HepG2 (cell line): ENCODE data around the gene RPL23. TPM values are rescaled to one million over a fixed set of nuclear protein-coding genes. Genes with fewer than 3 reads are reported as not detected.

Experiments
- GABPA ChIP-seq, 2 experiments: IDR thresholded peaks; 2 replicates each; pipeline ENCODE4 v1.6.1; 2011 to 2016; ENCODE audit warnings: low read depth in 2 of 2, low read length in 1 of 2, missing biosample characterization in 1 of 2, missing genetic modification characterization in 1 of 2
- GLI4 ChIP-seq: sonication (generic); formaldehyde crosslinking; IDR thresholded peaks from 2 replicates; pipeline ENCODE4 v1.5.1; 2020; ENCODE audit warnings: missing genetic modification reagents, mild to moderate bottlenecking, moderate library complexity, borderline replicate concordance
- HCFC1 ChIP-seq: fragments of 150-350 bp; IDR thresholded peaks from 2 replicates; pipeline ENCODE4 v1.6.1; 2014; ENCODE audit warnings: low read depth, low read length
- MAFG ChIP-seq: sonication (generic); formaldehyde crosslinking; IDR thresholded peaks from 2 replicates; pipeline ENCODE4 v1.5.1; 2020; ENCODE audit warnings: mild to moderate bottlenecking, missing genetic modification reagents
- NFKB2 ChIP-seq: sonication (generic); formaldehyde crosslinking; IDR thresholded peaks from 2 replicates; pipeline ENCODE4 v1.4.0; 2020; ENCODE audit warnings: missing genetic modification reagents, borderline replicate concordance
- PLRG1 ChIP-seq: fragments of 450-650 bp; conservative IDR thresholded peaks from 2 replicates; pipeline ENCODE4 v1.6.1; 2016
- PTBP1 ChIP-seq: fragments of 200-400 bp; formaldehyde crosslinking; IDR thresholded peaks from 2 replicates; pipeline ENCODE4 v1.6.1; 2018; ENCODE audit warnings: low read length, low read depth; ENCODE audit not compliant: poor library complexity, severe bottlenecking
- RARG ChIP-seq: sonication (generic); formaldehyde crosslinking; IDR thresholded peaks from 2 replicates; pipeline ENCODE4 v1.4.0; 2020; ENCODE audit warnings: low read depth, mild to moderate bottlenecking, missing genetic modification reagents
- SMAD9 ChIP-seq: sonication (generic); formaldehyde crosslinking; IDR thresholded peaks from 2 replicates; pipeline ENCODE4 v1.5.1; 2020; ENCODE audit warnings: mild to moderate bottlenecking, missing genetic modification reagents
- STAT5B ChIP-seq: sonication (generic); formaldehyde crosslinking; IDR thresholded peaks from 2 replicates; pipeline ENCODE4 v1.4.0; 2020; ENCODE audit warnings: missing genetic modification reagents
- TEAD3 ChIP-seq: optimal IDR thresholded peaks from 2 replicates; pipeline ENCODE3; 2016; ENCODE audit warnings: borderline replicate concordance
- TGIF2 ChIP-seq: IDR thresholded peaks from 2 replicates; pipeline ENCODE4 v1.6.1; 2016; ENCODE audit warnings: control low read depth, missing compliant biosample characterization
- ZNF224 ChIP-seq: sonication (generic); formaldehyde crosslinking; IDR thresholded peaks from 2 replicates; pipeline ENCODE4 v1.5.0; 2020; ENCODE audit warnings: mild to moderate bottlenecking, missing genetic modification reagents
- ZNF816 ChIP-seq: sonication (generic); formaldehyde crosslinking; IDR thresholded peaks from 2 replicates; pipeline ENCODE4 v1.8.0; 2022; ENCODE audit warnings: missing genetic modification reagents, mild to moderate bottlenecking, borderline replicate concordance
- polyA plus RNA-seq, 8 experiments: library from polyadenylated mRNA; depleted of rRNA in 3 of 8; stranded (reverse) in 7 of 8; unstranded in 1 of 8; fragments of >200 nt; fragmentation: Illumina TruSeq in 4 of 8; extraction: Trizol in 4 of 8; gene quantifications; 2 replicates each; pipeline versions ENCODE4 v1.2.1 to v1.2.3, GENCODE V29; 2011 to 2016; ENCODE audit warnings: low read depth in 4 of 8, missing spikeins in 1 of 8, mixed read lengths in 1 of 8; ENCODE audit not compliant: insufficient read depth in 1 of 8
- total RNA-seq, 5 experiments: library from RNA; depleted of rRNA; stranded (reverse); fragments of >200 nt; fragmentation: Illumina TruSeq; extraction: Trizol; gene quantifications; 2 replicates each; pipeline ENCODE4 v1.2.3, GENCODE V29; 2016; ENCODE audit warnings: low read depth in 1 of 5
- TF ChIP-seq, protein P1 (sequence below): sonication (generic); formaldehyde crosslinking; IDR thresholded peaks from 2 replicates; pipeline ENCODE4 v1.5.0; 2020; ENCODE audit warnings: missing genetic modification reagents
- TF ChIP-seq, protein P2 (sequence below): IDR thresholded peaks from 2 replicates; pipeline ENCODE4 v1.6.1; 2016; ENCODE audit warnings: low read depth, control low read depth
- TF ChIP-seq, protein P3 (sequence below): sonication (generic); formaldehyde crosslinking; IDR thresholded peaks from 2 replicates; pipeline ENCODE4 v1.4.0; 2020; ENCODE audit warnings: mild to moderate bottlenecking, missing genetic modification reagents
- TF ChIP-seq, protein P4 (sequence below): sonication (generic); formaldehyde crosslinking; IDR thresholded peaks from 2 replicates; pipeline ENCODE4 v1.4.0; 2020; ENCODE audit warnings: missing genetic modification reagents, borderline replicate concordance

RPL23 gene
- total and polyA plus RNA-seq, 2 of the 13 experiments (the other 11 are each of a cell fraction or from before 2014, with no cell fraction given): 2,790 to 4,860 TPM

DNA sequence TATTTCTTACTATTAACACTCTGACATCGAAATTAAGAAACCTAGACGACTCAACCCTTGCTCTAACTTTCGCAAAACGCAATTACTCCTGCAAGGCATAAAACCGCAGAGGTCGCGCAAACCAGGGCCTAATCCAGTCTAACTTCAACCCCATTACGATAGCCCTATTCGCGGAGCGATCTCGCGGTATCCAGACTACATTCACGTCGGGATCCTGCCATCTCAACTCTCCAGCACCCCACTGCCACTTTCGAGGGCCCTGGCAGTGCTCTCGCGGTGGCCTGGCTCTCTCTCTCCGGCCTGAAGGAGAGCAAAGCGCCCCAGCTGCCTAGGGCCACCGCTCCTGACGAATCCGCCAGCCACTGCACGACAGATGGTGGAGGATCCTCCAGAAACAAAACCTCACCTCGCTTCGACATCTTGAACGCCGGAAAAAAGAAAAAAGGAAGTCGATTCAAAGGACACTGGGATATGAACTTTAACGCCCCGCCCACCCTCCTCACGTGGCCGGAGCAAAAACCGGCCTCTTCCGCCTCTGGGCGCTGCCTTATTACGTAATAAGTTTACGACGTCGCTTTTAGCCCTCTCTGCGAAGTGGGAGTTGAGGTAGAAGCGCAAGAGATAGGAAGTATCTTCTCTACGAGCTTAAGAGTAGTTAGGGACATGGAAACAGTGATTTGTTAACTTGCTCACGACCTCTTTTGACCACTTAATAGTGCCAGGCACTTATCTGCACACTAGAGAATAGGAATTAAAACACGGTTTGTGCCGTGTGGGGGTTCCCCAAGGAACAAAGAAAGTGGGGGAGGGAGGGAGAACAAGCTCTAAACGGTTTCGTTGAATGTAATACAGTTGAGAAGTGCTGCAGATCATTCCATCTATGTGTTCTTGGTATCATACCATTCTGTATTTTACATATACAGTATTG, at the start of gene RPL23 (continued):
- TF ChIP-seq PTBP1 (peak; percentile 70), SMAD9 (CRISPR knock-in tag) (peak; percentile 94; the same call in 1 of the 2 replicates), GABPA (IDR thresholded peaks at IDR 0.05; ENCODE audit: low read depth, low read length) (peak; percentile 61), GABPA (CRISPR knock-in tag; IDR thresholded peaks at IDR 0.05; ENCODE audit: low read depth) (peak; percentile 96), HCFC1 (peak; percentile 55), GLI4 (CRISPR knock-in tag) (peak; percentile 98), MAFG (no peak), ZNF816 (CRISPR knock-in tag) (peak; percentile 95; the same call in 1 of the 2 replicates), STAT5B (CRISPR knock-in tag) (0 out of 2 replicates have a peak, but pooled peaks have one; percentile 1), TGIF2 (CRISPR knock-in tag) (no peak; the same call in 1 of the 2 replicates), ZNF224 (peak; percentile 70; the same call in 1 of the 2 replicates), TEAD3 (CRISPR knock-in tag) (peak; percentile 37), NFKB2 (peak; percentile 99), PLRG1 (no peak), RARG (CRISPR knock-in tag) (peak; percentile 87; the same call in 1 of the 2 replicates)
- TF ChIP-seq, protein P1, sequence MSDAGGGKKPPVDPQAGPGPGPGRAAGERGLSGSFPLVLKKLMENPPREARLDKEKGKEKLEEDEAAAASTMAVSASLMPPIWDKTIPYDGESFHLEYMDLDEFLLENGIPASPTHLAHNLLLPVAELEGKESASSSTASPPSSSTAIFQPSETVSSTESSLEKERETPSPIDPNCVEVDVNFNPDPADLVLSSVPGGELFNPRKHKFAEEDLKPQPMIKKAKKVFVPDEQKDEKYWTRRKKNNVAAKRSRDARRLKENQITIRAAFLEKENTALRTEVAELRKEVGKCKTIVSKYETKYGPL (CRISPR knock-in tag): peak; percentile 82; the same call in 1 of the 2 replicates
- TF ChIP-seq, protein P2, sequence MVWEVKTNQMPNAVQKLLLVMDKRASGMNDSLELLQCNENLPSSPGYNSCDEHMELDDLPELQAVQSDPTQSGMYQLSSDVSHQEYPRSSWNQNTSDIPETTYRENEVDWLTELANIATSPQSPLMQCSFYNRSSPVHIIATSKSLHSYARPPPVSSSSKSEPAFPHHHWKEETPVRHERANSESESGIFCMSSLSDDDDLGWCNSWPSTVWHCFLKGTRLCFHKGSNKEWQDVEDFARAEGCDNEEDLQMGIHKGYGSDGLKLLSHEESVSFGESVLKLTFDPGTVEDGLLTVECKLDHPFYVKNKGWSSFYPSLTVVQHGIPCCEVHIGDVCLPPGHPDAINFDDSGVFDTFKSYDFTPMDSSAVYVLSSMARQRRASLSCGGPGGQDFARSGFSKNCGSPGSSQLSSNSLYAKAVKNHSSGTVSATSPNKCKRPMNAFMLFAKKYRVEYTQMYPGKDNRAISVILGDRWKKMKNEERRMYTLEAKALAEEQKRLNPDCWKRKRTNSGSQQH: peak; percentile 89
- TF ChIP-seq, protein P3, sequence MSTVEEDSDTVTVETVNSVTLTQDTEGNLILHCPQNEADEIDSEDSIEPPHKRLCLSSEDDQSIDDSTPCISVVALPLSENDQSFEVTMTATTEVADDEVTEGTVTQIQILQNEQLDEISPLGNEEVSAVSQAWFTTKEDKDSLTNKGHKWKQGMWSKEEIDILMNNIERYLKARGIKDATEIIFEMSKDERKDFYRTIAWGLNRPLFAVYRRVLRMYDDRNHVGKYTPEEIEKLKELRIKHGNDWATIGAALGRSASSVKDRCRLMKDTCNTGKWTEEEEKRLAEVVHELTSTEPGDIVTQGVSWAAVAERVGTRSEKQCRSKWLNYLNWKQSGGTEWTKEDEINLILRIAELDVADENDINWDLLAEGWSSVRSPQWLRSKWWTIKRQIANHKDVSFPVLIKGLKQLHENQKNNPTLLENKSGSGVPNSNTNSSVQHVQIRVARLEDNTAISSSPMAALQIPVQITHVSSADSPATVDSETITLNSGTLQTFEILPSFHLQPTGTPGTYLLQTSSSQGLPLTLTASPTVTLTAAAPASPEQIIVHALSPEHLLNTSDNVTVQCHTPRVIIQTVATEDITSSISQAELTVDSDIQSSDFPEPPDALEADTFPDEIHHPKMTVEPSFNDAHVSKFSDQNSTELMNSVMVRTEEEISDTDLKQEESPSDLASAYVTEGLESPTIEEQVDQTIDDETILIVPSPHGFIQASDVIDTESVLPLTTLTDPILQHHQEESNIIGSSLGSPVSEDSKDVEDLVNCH: peak; percentile 63; the same call in 1 of the 2 replicates
- TF ChIP-seq, protein P4, sequence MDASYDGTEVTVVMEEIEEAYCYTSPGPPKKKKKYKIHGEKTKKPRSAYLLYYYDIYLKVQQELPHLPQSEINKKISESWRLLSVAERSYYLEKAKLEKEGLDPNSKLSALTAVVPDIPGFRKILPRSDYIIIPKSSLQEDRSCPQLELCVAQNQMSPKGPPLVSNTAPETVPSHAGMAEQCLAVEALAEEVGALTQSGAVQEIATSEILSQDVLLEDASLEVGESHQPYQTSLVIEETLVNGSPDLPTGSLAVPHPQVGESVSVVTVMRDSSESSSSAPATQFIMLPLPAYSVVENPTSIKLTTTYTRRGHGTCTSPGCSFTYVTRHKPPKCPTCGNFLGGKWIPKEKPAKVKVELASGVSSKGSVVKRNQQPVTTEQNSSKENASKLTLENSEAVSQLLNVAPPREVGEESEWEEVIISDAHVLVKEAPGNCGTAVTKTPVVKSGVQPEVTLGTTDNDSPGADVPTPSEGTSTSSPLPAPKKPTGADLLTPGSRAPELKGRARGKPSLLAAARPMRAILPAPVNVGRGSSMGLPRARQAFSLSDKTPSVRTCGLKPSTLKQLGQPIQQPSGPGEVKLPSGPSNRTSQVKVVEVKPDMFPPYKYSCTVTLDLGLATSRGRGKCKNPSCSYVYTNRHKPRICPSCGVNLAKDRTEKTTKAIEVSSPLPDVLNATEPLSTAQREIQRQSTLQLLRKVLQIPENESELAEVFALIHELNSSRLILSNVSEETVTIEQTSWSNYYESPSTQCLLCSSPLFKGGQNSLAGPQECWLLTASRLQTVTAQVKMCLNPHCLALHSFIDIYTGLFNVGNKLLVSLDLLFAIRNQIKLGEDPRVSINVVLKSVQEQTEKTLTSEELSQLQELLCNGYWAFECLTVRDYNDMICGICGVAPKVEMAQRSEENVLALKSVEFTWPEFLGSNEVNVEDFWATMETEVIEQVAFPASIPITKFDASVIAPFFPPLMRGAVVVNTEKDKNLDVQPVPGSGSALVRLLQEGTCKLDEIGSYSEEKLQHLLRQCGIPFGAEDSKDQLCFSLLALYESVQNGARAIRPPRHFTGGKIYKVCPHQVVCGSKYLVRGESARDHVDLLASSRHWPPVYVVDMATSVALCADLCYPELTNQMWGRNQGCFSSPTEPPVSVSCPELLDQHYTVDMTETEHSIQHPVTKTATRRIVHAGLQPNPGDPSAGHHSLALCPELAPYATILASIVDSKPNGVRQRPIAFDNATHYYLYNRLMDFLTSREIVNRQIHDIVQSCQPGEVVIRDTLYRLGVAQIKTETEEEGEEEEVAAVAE (CRISPR knock-in tag): peak; percentile 89
